Right lobe of liver (tissue), 4 donors: ENCODE results near the gene USO1.

Source experiments
- POLR2A ChIP-seq: fragments of 450-650 bp; IDR thresholded peaks from one replicate; pipeline ENCODE4 v1.6.1; 2017; ENCODE audit warnings: antibody characterized with exemption, mild to moderate bottlenecking
- TF ChIP-seq, protein P1 (sequence below), 4 donors: fragments of 200-600 bp in 3 of 4; fragments of 450-650 bp in 1 of 4; IDR thresholded peaks; one replicate each; pipeline versions ENCODE4 v1.5.1 to v1.8.0; 2016 to 2022; ENCODE audit warnings: antibody characterized with exemption in 4 of 4, mild to moderate bottlenecking in 2 of 4
- donor health status: DM: no; HTN: no; CAD: no.
- donor health status: DM: no; HTN: no; CAD: no.
- donor health status: DM: no; HTN: yes; CAD: no.

DNA sequence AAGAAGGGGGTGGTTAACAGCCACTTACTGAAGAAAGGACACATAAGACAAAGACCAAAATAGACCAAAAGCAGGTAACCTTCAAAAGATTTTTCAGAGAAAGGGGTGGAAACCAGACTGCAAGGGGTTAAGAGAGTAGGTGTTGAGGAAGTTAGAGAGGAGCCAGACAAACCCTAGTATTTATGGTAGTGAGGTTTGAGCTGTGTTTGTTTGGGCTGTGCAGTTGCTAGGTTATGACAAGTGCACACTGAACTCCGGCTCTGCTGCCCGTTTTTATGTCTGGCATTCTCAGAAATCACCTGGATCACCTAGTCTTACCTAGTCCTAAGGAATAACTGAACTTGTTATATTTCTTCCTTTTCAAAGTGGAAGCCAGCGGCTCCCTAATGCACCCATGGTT is 28.3 kb upstream of the USO1 start:
- TF ChIP-seq, protein P1, sequence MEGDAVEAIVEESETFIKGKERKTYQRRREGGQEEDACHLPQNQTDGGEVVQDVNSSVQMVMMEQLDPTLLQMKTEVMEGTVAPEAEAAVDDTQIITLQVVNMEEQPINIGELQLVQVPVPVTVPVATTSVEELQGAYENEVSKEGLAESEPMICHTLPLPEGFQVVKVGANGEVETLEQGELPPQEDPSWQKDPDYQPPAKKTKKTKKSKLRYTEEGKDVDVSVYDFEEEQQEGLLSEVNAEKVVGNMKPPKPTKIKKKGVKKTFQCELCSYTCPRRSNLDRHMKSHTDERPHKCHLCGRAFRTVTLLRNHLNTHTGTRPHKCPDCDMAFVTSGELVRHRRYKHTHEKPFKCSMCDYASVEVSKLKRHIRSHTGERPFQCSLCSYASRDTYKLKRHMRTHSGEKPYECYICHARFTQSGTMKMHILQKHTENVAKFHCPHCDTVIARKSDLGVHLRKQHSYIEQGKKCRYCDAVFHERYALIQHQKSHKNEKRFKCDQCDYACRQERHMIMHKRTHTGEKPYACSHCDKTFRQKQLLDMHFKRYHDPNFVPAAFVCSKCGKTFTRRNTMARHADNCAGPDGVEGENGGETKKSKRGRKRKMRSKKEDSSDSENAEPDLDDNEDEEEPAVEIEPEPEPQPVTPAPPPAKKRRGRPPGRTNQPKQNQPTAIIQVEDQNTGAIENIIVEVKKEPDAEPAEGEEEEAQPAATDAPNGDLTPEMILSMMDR (IDR thresholded peaks at IDR 0.05) = no peak
- TF ChIP-seq POLR2A = no peak
